GM21381 (cell line): ENCODE results near the gene NHLRC4.
"Not testable (repeated sequence)": the region's sequence is repeated elsewhere in the genome, so short reads cannot be mapped to it uniquely, and the experiment has no call there.

ENCODE experiments used
- ATAC-seq: cut with Tn5 transposase; IDR thresholded peaks from one replicate; pipeline ENCODE4 v1.9.1; 2021; ENCODE audit warnings: mild to moderate bottlenecking, moderate library complexity; ENCODE audit not compliant: unreplicated experiment

Gene NHLRC4

GRCh38 chr16:596736-597060 is 29.9 kb downstream of the NHLRC4 start:
- no peak for ATAC-seq

DNA sequence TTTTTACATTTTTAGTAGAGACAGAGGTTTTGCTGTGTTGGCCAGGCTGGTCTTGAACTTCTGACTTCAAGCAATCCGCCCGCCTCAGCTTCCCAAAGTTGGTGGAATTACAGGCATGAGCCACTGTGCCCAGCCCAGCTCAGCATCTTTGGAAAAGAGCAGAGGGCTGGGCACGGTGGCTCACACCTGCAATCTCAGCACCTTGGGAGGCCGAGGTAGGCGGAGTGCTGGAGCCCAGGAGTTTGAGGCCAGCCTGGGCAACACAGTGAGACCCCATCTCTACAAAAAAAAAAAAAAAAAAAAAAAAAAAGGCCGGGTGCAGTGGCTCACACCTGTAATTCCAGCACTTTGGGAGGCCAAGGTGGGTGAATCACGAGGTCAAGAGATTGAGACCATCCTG is 30.9 kb downstream of the NHLRC4 start:
- not testable (repeated sequence) for ATAC-seq

DNA sequence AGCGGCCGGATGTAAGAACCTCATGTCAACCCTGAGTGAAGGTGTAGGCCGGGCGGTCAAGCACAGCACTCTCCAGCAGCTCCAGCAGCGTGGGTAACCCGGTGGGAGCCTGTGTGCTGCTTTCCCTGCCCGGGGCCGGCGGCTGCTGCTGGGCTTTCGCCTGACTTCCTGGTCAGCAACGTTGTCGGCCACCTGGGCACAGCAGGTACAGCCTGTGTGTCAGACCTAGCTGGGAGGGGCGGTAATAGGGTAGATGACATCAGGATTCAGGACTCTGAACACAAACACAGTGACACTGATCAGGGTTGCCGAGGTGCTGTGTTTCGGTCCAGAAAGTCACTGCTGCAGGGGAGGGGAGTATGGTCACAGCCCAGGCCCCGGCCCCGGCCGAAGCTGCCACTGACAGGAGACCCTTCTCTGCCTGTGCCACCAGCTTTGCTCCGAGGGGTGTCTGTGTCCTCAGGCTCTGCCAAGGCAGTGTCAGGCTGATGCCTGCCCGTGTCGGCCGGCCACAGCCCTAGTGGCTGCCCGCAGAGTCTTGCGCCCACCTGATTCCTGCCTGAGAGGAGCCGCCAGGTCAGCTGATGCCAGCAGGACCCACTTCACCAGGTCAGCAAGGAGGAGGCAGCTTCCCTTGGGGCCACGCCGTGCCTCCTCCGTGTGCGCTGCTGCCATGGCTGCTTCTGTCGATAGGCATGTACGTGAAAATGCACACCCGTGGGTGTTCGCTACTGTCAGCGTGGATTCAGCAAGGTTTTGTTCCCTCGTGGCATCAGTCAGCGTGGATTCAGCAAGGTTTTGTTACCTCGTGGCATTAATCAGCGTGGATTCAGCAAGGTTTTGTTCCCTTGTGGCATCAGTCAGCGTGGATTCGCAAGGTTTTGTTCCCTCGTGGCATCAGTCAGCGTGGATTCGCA is 32.3 kb downstream of the NHLRC4 start:
- ATAC-seq: no peak

DNA sequence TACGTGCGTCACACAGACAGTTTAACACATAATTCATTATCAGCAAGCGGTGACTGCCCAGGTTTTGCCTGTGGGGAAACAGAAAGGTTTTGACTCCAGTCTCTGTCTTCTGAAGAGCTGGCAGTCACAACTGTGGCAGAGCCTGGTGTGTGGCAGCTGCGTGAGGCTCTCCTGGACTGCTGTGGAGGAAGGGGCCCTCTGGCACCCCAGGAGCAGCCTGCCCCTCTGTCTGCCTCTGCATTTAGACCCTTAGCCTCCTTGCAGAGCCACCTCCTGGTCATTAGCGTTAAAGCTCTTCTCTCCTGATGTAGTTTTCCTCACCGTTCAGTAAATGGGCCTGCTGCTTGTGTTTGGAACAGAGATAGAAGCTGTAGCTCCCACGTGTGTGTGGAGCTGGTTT is 34.0 kb downstream of the NHLRC4 start:
- no peak for ATAC-seq

- ATAC-seq: no peak
Measured at GRCh38 chr16:603933-604332, 37.1 kb downstream of the NHLRC4 start.

GRCh38 chr16:606656-607307 is 40.0 kb downstream of the NHLRC4 start:
- ATAC-seq: no peak

DNA sequence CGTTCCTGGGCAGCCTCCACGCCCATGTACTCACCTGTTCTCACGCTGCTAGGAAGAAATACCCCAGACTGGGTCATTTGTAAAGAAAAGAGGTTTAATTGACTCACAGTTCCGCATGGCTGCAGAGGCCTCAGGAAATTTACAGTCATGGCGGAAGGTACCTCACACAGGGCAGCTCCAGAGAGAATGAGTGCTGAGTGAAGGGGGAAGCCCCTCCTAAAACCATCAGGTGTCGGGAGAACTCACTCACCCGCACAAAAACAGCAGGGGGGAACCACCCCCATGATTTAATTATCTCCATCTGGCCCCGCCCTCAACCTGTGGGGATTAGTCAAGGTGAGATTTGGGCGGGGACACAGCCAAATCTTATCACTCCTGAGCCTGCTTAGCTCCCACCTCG is 41.2 kb downstream of the NHLRC4 start:
- ATAC-seq: no peak

GRCh38 chr16:609316-609715 is 42.5 kb downstream of the NHLRC4 start:
- ATAC-seq: no peak

GRCh38 chr16:609984-610383 is 43.2 kb downstream of the NHLRC4 start:
- no peak for ATAC-seq

GRCh38 chr16:610513-611381 is 43.9 kb downstream of the NHLRC4 start:
- no peak for ATAC-seq

GRCh38 chr16:615122-615521 is 48.3 kb downstream of the NHLRC4 start:
- no peak for ATAC-seq

GRCh38 chr16:616733-617586 is 50.2 kb downstream of the NHLRC4 start:
- ATAC-seq: no peak

DNA sequence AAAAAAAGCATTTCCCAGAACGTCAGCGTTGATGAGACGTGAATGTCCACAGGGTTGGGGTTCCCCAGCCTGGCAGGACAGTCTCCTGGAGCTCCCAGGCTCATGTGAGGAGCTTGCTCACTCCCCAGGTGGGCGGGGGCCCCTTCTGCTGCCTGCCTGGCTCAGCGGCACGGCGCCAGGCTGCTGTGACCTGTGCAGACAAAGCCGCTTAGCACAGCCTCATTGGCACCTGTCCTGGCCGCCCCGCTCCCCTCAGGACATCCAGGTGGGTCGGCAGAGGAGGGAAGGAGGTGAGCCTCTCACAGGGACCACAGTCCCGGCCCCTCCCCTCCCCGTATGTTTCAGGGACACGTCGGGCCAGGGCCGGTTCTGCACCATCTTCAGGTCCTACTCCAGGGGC is 51.0 kb downstream of the NHLRC4 start:
- no peak for ATAC-seq
